OCI-LY3 (cell line): ENCODE data around the gene CYP3A4.
"Not testable (repeated sequence)": the region's sequence is repeated elsewhere in the genome, so short reads cannot be mapped to it uniquely, and the experiment has no call there.

ENCODE experiments used
- H2AFZ ChIP-seq: fragments of 200-600, 300-600 bp; shearing (Covaris generic); 2 replicates; pipeline ENCODE4 v1.6.0; 2014; ENCODE audit warnings: antibody characterized with exemption, low read depth, low read length
- H3K27ac ChIP-seq: fragments of 200-600, 300-600 bp; sonication (generic); 2 replicates; pipeline ENCODE4 v1.5.1; 2014; ENCODE audit warnings: mild to moderate bottlenecking, low read length, moderate library complexity, mixed read lengths
- H3K27me3 ChIP-seq: fragments of 200-600, 300-600 bp; sonication (generic); 2 replicates; pipeline ENCODE4 v1.6.1; 2014; ENCODE audit warnings: low read depth, low read length, mixed read lengths
- H3K36me3 ChIP-seq: fragments of 200-600, 300-600 bp; sonication (generic); replicated peaks from 2 replicates; pipeline ENCODE3; 2014; ENCODE audit warnings: low read depth, low read length, mixed read lengths
- H3K4me1 ChIP-seq: fragments of 300-600, 200-600 bp; sonication (generic); 2 replicates; pipeline ENCODE4 v1.6.1; 2014; ENCODE audit warnings: low read length, mixed read lengths
- H3K4me2 ChIP-seq: fragments of 200-600, 300-600 bp; sonication (generic); 2 replicates; pipeline ENCODE4 v1.6.1; 2014; ENCODE audit warnings: low read length, mixed read lengths
- H3K4me3 ChIP-seq: fragments of 300-600, 200-600 bp; sonication (generic); 2 replicates; pipeline ENCODE4 v1.5.1; 2014; ENCODE audit warnings: antibody characterized with exemption, mild to moderate bottlenecking, low read length, moderate library complexity
- H3K79me2 ChIP-seq: fragments of 300-600, 200-600 bp; shearing (Covaris generic); 2 replicates; pipeline ENCODE4 v1.6.1; 2014; ENCODE audit warnings: mild to moderate bottlenecking, low read length, mixed read lengths
- H3K9ac ChIP-seq: fragments of 300-600, 200-600 bp; shearing (Covaris generic); 2 replicates; pipeline ENCODE4 v1.6.0; 2014; ENCODE audit warnings: mild to moderate bottlenecking, low read length, moderate library complexity
- H3K9me3 ChIP-seq: fragments of 200-600, 300-600 bp; shearing (Covaris generic); 2 replicates; pipeline ENCODE4 v1.6.1; 2014; ENCODE audit warnings: low read length, mixed read lengths; ENCODE audit not compliant: insufficient read depth
- H4K20me1 ChIP-seq: fragments of 200-600, 300-600 bp; sonication (generic); 2 replicates; pipeline ENCODE4 v1.6.1; 2016; ENCODE audit warnings: low read length, mixed read lengths; ENCODE audit not compliant: insufficient read depth
- CTCF ChIP-seq: fragments of 200-600, 300-600 bp; sonication (generic); IDR thresholded peaks from 2 replicates; pipeline ENCODE4 v1.5.1; 2014; ENCODE audit warnings: antibody characterized with exemption, low read length, low read depth
- EZH2phosphoT487 ChIP-seq: fragments of 200-600 bp; shearing (Covaris generic); IDR thresholded peaks from 2 replicates; pipeline ENCODE4 v1.6.1; 2018; ENCODE audit warnings: antibody characterized with exemption, mixed run types, low read depth

CYP3A4 gene

GRCh38 chr7:99748846-99749579, 35.0 kb downstream of the CYP3A4 start:
- Histone ChIP-seq H4K20me1 (no peaks in the 10 kb centered on the region), H3K4me2 (no peak overlapping the region), H3K4me1 (no peaks in the 10 kb centered on the region), H3K27ac (no peak overlapping the region), H3K79me2 (no peaks in the 10 kb centered on the region), H3K27me3 (peaks cover 46% of the 10 kb centered on the region), H2AFZ (no peak overlapping the region), H3K36me3 (no peaks in the 10 kb centered on the region), H3K9ac (no peak overlapping the region), H3K4me3 (no peak overlapping the region), H3K9me3 (no peaks in the 10 kb centered on the region)
- TF ChIP-seq EZH2phosphoT487 (no peak), CTCF (no peak)

- H3K4me3 ChIP-seq, H3K9ac ChIP-seq, H3K36me3 ChIP-seq, H4K20me1 ChIP-seq, H3K27ac ChIP-seq, H2AFZ ChIP-seq, H3K9me3 ChIP-seq, H3K79me2 ChIP-seq, H3K4me2 ChIP-seq, H3K4me1 ChIP-seq: not testable (repeated sequence)
- peaks cover 33% of the 10 kb centered on the region for H3K27me3 ChIP-seq
Measured at GRCh38 chr7:99746915-99747314, 37.1 kb downstream of the CYP3A4 start.

- H3K79me2 ChIP-seq, H3K4me3 ChIP-seq, H3K27ac ChIP-seq, H2AFZ ChIP-seq, H3K4me1 ChIP-seq, H3K4me2 ChIP-seq, H4K20me1 ChIP-seq, H3K9me3 ChIP-seq, H3K9ac ChIP-seq, H3K36me3 ChIP-seq: not testable (repeated sequence)
- peaks cover 27% of the 10 kb centered on the region for H3K27me3 ChIP-seq
Measured at GRCh38 chr7:99745395-99745794, 38.6 kb downstream of the CYP3A4 start.

- Histone ChIP-seq H3K36me3 (no peaks in the 10 kb centered on the region), H3K27me3 (peaks cover 4% of the 10 kb centered on the region), H3K9ac (no peak overlapping the region), H3K4me3 (no peak overlapping the region), H3K4me2 (no peak overlapping the region), H4K20me1 (no peaks in the 10 kb centered on the region), H3K79me2 (no peaks in the 10 kb centered on the region), H3K9me3 (no peaks in the 10 kb centered on the region), H2AFZ (no peak overlapping the region), H3K27ac (no peak overlapping the region), H3K4me1 (no peaks in the 10 kb centered on the region)
- TF ChIP-seq EZH2phosphoT487 (no peak), CTCF (no peak)
Measured at GRCh38 chr7:99742737-99743394, 41.1 kb downstream of the CYP3A4 start.

GRCh38 chr7:99741441-99741795, 42.6 kb downstream of the CYP3A4 start:
- Histone ChIP-seq H2AFZ (no peak overlapping the region), H3K4me1 (no peaks in the 10 kb centered on the region), H3K36me3 (no peaks in the 10 kb centered on the region), H4K20me1 (no peaks in the 10 kb centered on the region), H3K4me2 (no peak overlapping the region), H3K9ac (no peak overlapping the region), H3K27me3 (no peaks in the 10 kb centered on the region), H3K79me2 (no peaks in the 10 kb centered on the region), H3K27ac (no peak overlapping the region), H3K9me3 (no peaks in the 10 kb centered on the region), H3K4me3 (no peak overlapping the region)
- TF ChIP-seq EZH2phosphoT487 (no peak), CTCF (no peak)
